Natural killer cell (primary cell): ENCODE results near the gene LRSAM1. TPM values are rescaled to one million over a fixed set of nuclear protein-coding genes. Genes with fewer than 3 reads are reported as not detected.

Source experiments
- ATAC-seq, 3 donors: fragments of 150-1000 bp in 2 of 3; fragments of 200-7000 bp in 1 of 3; cut with Tn5 transposase; 1 replicate in 1 of 3; 2 replicates in 2 of 3; pipeline ENCODE4 v1.10.0; 2021; ENCODE audit warnings: mild to moderate bottlenecking in 2 of 3, moderate library complexity in 2 of 3
- DNase-seq, 2 donors: peaks; one replicate each; pipeline versions ENCODE4 v3.0.0 to v3.0.0-alpha.2; 2013 to 2021; ENCODE audit warnings: mixed read lengths in 1 of 2
- H3K27ac ChIP-seq: one replicate; pipeline ENCODE4 v1.5.1; 2013; ENCODE audit warnings: mild to moderate bottlenecking, low read length
- H3K27me3 ChIP-seq: one replicate; pipeline ENCODE4 v1.6.1; 2013; ENCODE audit warnings: low read length; ENCODE audit not compliant: control insufficient read depth, insufficient read depth
- H3K36me3 ChIP-seq: one replicate; pipeline ENCODE4 v1.6.1; 2013; ENCODE audit warnings: low read length; ENCODE audit not compliant: control insufficient read depth, insufficient read depth
- H3K4me1 ChIP-seq: one replicate; pipeline ENCODE4 v1.6.1; 2013; ENCODE audit warnings: low read length; ENCODE audit not compliant: control insufficient read depth, insufficient read depth
- H3K4me3 ChIP-seq: one replicate; pipeline ENCODE4 v1.5.1; 2013; ENCODE audit warnings: low read length
- H3K9me3 ChIP-seq: one replicate; pipeline ENCODE4 v1.6.1; 2013; ENCODE audit warnings: low read length; ENCODE audit not compliant: control insufficient read depth, insufficient read depth
- H3K27ac Mint-ChIP-seq, 2 donors: one replicate each; pipeline ENCODE4 v1.8.0; 2022; ENCODE audit warnings: mild to moderate bottlenecking in 2 of 2, mixed read lengths in 2 of 2, moderate library complexity in 1 of 2
- H3K27me3 Mint-ChIP-seq, 2 donors: one replicate each; pipeline ENCODE4 v1.8.0; 2022; ENCODE audit warnings: low read depth in 2 of 2, mixed read lengths in 2 of 2
- H3K36me3 Mint-ChIP-seq: one replicate; pipeline ENCODE4 v1.8.0; 2022; ENCODE audit warnings: mixed read lengths
- H3K4me1 Mint-ChIP-seq, 2 donors: one replicate each; pipeline ENCODE4 v1.8.0; 2022; ENCODE audit warnings: mixed read lengths in 2 of 2
- H3K4me3 Mint-ChIP-seq: one replicate; pipeline ENCODE4 v1.8.0; 2022; ENCODE audit warnings: mild to moderate bottlenecking, moderate library complexity, mixed read lengths
- H3K9me3 Mint-ChIP-seq, 2 donors: one replicate each; pipeline ENCODE4 v1.8.0; 2022; ENCODE audit warnings: mixed read lengths in 2 of 2
- CTCF ChIP-seq: fragments of 200-600 bp; IDR thresholded peaks from one replicate; pipeline ENCODE4 v1.8.0; 2022; ENCODE audit warnings: antibody characterized with exemption
- WGBS: methylation state at CpG from one replicate; pipeline ENCODE4 v1.1.7; 2013; ENCODE audit warnings: missing lambda C conversion rate; ENCODE audit not compliant: insufficient coverage; 5-methylcytosine and 5-hydroxymethylcytosine counted together
- intact Hi-C: fragments of 100-400 bp; cut with micrococcal nuclease; formaldehyde crosslinking; loops from one replicate; pipeline ENCODE4 v1.14.2; 2022
- total RNA-seq, 4 donors: library from RNA; stranded (reverse); fragments of 120-200 nt in 1 of 4; gene quantifications; one replicate each; pipeline versions ENCODE4 v1.2.3 to v1.2.4, GENCODE V29; 2013 to 2022

LRSAM1 gene
- total RNA-seq, 3 donors from 2014 or later (not counting 1 experiment from before 2014, with no cell fraction given): 17.4 to 24.6 (median 20.7) TPM

DNA sequence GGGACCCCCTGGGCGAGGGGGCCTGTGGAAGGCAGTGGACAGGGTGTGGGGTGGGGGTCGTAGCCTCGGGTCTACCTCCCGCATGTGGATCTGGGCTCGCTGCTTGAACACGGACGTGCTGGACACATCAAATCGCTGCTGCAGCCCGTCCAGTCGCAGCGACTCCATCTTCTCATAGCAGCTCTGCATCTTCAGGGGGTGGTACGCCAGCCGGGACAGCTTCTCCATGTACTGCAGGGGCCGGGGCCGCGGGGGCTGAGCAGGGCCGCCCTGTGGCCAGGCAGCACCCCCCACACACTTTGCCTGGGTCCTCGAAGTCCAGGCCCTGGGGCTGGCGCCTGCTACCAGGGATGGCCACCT is 57.6 kb downstream of the LRSAM1 start:
- H3K36me3 Mint-ChIP-seq: no peaks in the 10 kb centered on the region
- WGBS: 92% methylated on average over 19 of the region's 19 CpGs
- no peaks in the 10 kb centered on the region for H3K4me1 Mint-ChIP-seq
- Histone ChIP-seq H3K4me1 (no peaks in the 10 kb centered on the region), H3K27ac (no peak overlapping the region), H3K27me3 (no peaks in the 10 kb centered on the region), H3K9me3 (no peaks in the 10 kb centered on the region), H3K36me3 (no peaks in the 10 kb centered on the region), H3K4me3 (no peak overlapping the region)
- ATAC-seq (no peak), DNase-seq (no peak)
- no peaks in the 10 kb centered on the region for H3K9me3 Mint-ChIP-seq
- no peaks in the 10 kb centered on the region for H3K27me3 Mint-ChIP-seq
- no peak for TF ChIP-seq CTCF
- no peak overlapping the region for H3K4me3 Mint-ChIP-seq
- intact Hi-C loops: loop anchor here (10.0 kb wide), 1 partner anchor 356 kb away; no protein-coding TSS in a partner anchor
- H3K27ac Mint-ChIP-seq: no peak overlapping the region

GRCh38 chr9:127509261-127509954 is 58.1 kb downstream of the LRSAM1 start:
- intact Hi-C loops: loop anchor here (10.0 kb wide), 1 partner anchor 355 kb away; no protein-coding TSS in a partner anchor
- no peaks in the 10 kb centered on the region for H3K36me3 ChIP-seq

DNA sequence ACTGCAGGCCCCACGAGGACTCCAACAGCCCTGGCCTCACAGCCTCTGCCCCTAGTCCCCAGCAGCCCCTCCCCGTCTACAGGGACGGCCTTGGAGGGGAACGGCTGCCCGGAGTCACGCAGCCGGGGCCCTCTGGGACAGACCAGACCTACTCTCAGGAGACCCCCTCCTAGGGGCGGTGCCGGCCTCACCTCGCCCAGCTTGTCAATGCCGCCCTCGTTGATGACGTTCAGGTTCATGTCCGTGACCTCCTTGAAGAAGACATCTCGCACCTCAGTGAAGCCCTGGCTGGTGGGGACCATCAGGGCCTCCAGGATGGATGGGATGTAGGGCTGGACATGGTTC is 58.6 kb downstream of the LRSAM1 start:
- 90% methylated on average over 15 of the region's 15 CpGs for WGBS
- H3K4me3 Mint-ChIP-seq: no peak overlapping the region
- H3K27ac Mint-ChIP-seq: no peak overlapping the region
- no peaks in the 10 kb centered on the region for H3K9me3 Mint-ChIP-seq
- H3K9me3 ChIP-seq: no peaks in the 10 kb centered on the region
- no peak overlapping the region for H3K4me3 ChIP-seq
- DNase-seq (no peak), ATAC-seq (no peak)
- no peaks in the 10 kb centered on the region for H3K27me3 ChIP-seq
- H3K27me3 Mint-ChIP-seq: no peaks in the 10 kb centered on the region
- H3K4me1 Mint-ChIP-seq: no peaks in the 10 kb centered on the region
- no peaks in the 10 kb centered on the region for H3K4me1 ChIP-seq
- no peak overlapping the region for H3K27ac ChIP-seq
- H3K36me3 Mint-ChIP-seq: no peaks in the 10 kb centered on the region
- intact Hi-C loops: loop anchor here (10.0 kb wide), 1 partner anchor 355 kb away; no protein-coding TSS in a partner anchor
- no peak for TF ChIP-seq CTCF
- H3K36me3 ChIP-seq: no peaks in the 10 kb centered on the region

More at GRCh38 chr9:127509261-127509954, 58.1 kb downstream of the LRSAM1 start:
- Mint-ChIP-seq H3K27ac (no peak overlapping the region), H3K36me3 (no peaks in the 10 kb centered on the region), H3K4me1 (no peaks in the 10 kb centered on the region), H3K27me3 (no peaks in the 10 kb centered on the region), H3K9me3 (no peaks in the 10 kb centered on the region), H3K4me3 (no peak overlapping the region)
- Histone ChIP-seq H3K4me3 (no peak overlapping the region), H3K27me3 (no peaks in the 10 kb centered on the region), H3K4me1 (no peaks in the 10 kb centered on the region), H3K9me3 (no peaks in the 10 kb centered on the region), H3K27ac (no peak overlapping the region)
- ATAC-seq (no peak), DNase-seq (no peak)
- TF ChIP-seq CTCF: no peak
- 88% methylated on average over 13 of the region's 13 CpGs for WGBS

DNA sequence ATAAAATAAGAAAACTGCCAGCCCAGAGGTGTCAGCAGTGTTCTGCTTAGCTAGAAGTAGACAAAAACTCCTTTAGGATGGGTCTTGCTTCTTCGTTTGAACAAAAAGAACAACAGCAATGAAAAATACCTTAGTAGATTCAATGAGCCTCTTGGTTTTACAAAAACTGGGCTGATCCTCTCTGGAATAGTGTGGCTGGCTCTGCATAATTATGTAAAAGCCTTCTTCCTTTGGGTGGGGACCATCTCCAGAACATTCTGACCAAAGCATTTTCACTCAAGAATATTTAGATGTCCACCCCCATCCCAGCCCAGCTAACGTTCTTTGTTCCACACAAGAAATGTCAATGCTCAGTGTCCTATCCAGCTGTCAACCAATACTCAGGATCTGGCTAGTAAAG is 63.2 kb downstream of the LRSAM1 start:
- Mint-ChIP-seq H3K27ac (no peak overlapping the region), H3K4me1 (peaks cover 0 to 6% of the 10 kb centered on the region in 2 donors), H3K9me3 (no peaks in the 10 kb centered on the region), H3K36me3 (no peaks in the 10 kb centered on the region), H3K27me3 (no peaks in the 10 kb centered on the region), H3K4me3 (no peak overlapping the region)
- intact Hi-C loops: no loop called here
- no peaks in the 10 kb centered on the region for H3K9me3 ChIP-seq
- no peak overlapping the region for H3K27ac ChIP-seq
- ATAC-seq (no peak), DNase-seq (no peak)
- no peak overlapping the region for H3K4me3 ChIP-seq
- no peak for TF ChIP-seq CTCF
- 83% methylated on average over 2 of the region's 2 CpGs for WGBS
- no peaks in the 10 kb centered on the region for H3K36me3 ChIP-seq
- H3K4me1 ChIP-seq: peaks cover 9% of the 10 kb centered on the region
- no peaks in the 10 kb centered on the region for H3K27me3 ChIP-seq
